ENCODE data around the gene LRP3.
"Not testable (repeated sequence)": the region's sequence is repeated elsewhere in the genome, so short reads cannot be mapped to it uniquely, and the experiment has no call there.

LRP3 gene

GRCh38 chr19:33217881-33218280 lies 23.8 kb downstream of the LRP3 start:
- DNase-seq (ENCODE audit: low spot score) = no peak

- DNase-seq (ENCODE audit: low spot score) = no peak
These were observed 25.2 kb downstream of the LRP3 start for GRCh38 chr19:33219261-33219815.

GRCh38 chr19:33220115-33220514 lies 26.0 kb downstream of the LRP3 start:
- DNase-seq (ENCODE audit: low spot score) = no peak

- no peak for DNase-seq (ENCODE audit: low spot score)
These were observed 26.6 kb downstream of the LRP3 start for GRCh38 chr19:33220735-33221134.

GRCh38 chr19:33221638-33222037 lies 27.5 kb downstream of the LRP3 start:
- no peak for DNase-seq (ENCODE audit: low spot score)

- DNase-seq (ENCODE audit: low spot score) = not testable (repeated sequence)
These were observed 28.1 kb downstream of the LRP3 start for GRCh38 chr19:33222255-33222654.

- DNase-seq (ENCODE audit: low spot score) = no peak
These were observed 30.7 kb downstream of the LRP3 start for GRCh38 chr19:33224694-33225457.

- no peak for DNase-seq (ENCODE audit: low spot score)
These were observed 31.4 kb downstream of the LRP3 start, which contains the start of gene SLC7A10 for GRCh38 chr19:33225458-33225926. Gene SLC7A10, minus strand, starts transcription at chr19:33225850. Its CDS starts 147 bp downstream, at chr19:33225703.

- DNase-seq (ENCODE audit: low spot score) = no peak
These were observed 32.6 kb downstream of the LRP3 start for GRCh38 chr19:33226550-33227241.

GRCh38 chr19:33227242-33227650 lies 33.1 kb downstream of the LRP3 start:
- no peak for DNase-seq (ENCODE audit: low spot score)

- DNase-seq (ENCODE audit: low spot score) = no peak
These were observed 33.9 kb downstream of the LRP3 start for GRCh38 chr19:33227870-33228599.

GRCh38 chr19:33229962-33230361 lies 35.8 kb downstream of the LRP3 start:
- DNase-seq (ENCODE audit: low spot score) = no peak

GRCh38 chr19:33231511-33231910 lies 37.4 kb downstream of the LRP3 start:
- no peak for DNase-seq (ENCODE audit: low spot score)

- no peak for DNase-seq (ENCODE audit: low spot score)
These were observed 38.5 kb downstream of the LRP3 start for GRCh38 chr19:33232656-33233055.

- no peak for DNase-seq (ENCODE audit: low spot score)
These were observed 39.1 kb downstream of the LRP3 start for GRCh38 chr19:33233056-33233873.

- no peak for DNase-seq (ENCODE audit: low spot score)
These were observed 40.0 kb downstream of the LRP3 start for GRCh38 chr19:33234092-33234491.

- DNase-seq (ENCODE audit: low spot score) = no peak
These were observed 40.6 kb downstream of the LRP3 start for GRCh38 chr19:33234736-33235135.

- DNase-seq (ENCODE audit: low spot score) = peak; percentile 79
These were observed 41.3 kb downstream of the LRP3 start for GRCh38 chr19:33235269-33235995.

- no peak for DNase-seq (ENCODE audit: low spot score)
These were observed 41.8 kb downstream of the LRP3 start for GRCh38 chr19:33235996-33236350.

- DNase-seq (ENCODE audit: low spot score) = no peak
These were observed 42.7 kb downstream of the LRP3 start for GRCh38 chr19:33236696-33237390.
